Measurements from ENCODE around the gene GSTM3. TPM values are rescaled to one million over a fixed set of nuclear protein-coding genes. Genes with fewer than 3 reads are reported as not detected.

GSTM3 gene
- total RNA-seq, 1 donor from 2014 or later: 8.3 TPM

DNA sequence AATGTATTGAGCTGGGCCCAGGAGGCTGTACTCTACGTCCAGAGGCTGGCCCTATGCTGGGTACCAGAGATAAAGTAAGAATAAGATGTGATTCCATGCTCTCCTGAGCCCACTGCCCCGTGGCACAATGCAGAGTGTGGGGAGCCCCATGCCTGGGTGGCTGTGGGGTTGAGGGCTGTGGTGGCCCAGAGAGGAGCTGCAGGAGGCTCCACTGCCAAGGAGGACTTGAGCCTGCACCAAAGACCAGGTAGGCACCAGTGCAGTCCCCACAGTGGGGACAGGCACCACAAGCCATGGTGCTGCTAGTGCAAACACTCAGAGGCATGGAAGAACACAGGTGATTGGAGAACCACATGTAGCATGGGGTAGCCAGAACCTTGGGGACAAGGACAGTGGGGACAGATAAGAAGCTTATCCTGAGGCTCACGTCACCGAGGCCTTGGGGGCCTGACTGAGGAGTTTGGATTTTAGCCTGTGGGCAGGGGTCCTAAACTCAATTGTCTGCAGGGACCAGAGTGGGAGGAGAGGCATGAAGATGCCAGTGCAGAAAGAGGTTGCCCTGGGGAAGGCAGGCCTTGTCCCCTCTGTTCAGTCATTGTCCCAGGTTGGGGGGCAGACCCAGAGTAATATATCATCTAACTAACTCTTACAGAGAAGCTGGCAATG lies 44.7 kb upstream of the GSTM3 start:
- peaks cover 6% of the 10 kb centered on the region for H3K9me3 Mint-ChIP-seq (ENCODE audit: unreplicated experiment)
- H3K4me3 Mint-ChIP-seq (ENCODE audit: unreplicated experiment): no peak overlapping the region
- no peak for DNase-seq
- peaks cover 6% of the 10 kb centered on the region for H3K36me3 Mint-ChIP-seq (ENCODE audit: unreplicated experiment)
- TF ChIP-seq, protein P1, sequence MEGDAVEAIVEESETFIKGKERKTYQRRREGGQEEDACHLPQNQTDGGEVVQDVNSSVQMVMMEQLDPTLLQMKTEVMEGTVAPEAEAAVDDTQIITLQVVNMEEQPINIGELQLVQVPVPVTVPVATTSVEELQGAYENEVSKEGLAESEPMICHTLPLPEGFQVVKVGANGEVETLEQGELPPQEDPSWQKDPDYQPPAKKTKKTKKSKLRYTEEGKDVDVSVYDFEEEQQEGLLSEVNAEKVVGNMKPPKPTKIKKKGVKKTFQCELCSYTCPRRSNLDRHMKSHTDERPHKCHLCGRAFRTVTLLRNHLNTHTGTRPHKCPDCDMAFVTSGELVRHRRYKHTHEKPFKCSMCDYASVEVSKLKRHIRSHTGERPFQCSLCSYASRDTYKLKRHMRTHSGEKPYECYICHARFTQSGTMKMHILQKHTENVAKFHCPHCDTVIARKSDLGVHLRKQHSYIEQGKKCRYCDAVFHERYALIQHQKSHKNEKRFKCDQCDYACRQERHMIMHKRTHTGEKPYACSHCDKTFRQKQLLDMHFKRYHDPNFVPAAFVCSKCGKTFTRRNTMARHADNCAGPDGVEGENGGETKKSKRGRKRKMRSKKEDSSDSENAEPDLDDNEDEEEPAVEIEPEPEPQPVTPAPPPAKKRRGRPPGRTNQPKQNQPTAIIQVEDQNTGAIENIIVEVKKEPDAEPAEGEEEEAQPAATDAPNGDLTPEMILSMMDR (IDR thresholded peaks at IDR 0.05; ENCODE audit: partially characterized antibody, unreplicated experiment): no peak
- peaks cover 6% of the 10 kb centered on the region for H3K27me3 Mint-ChIP-seq (ENCODE audit: unreplicated experiment)
- no peak overlapping the region for H3K27ac Mint-ChIP-seq (ENCODE audit: unreplicated experiment)
- H3K4me1 Mint-ChIP-seq (ENCODE audit: low read depth, unreplicated experiment): no peaks in the 10 kb centered on the region

DNA sequence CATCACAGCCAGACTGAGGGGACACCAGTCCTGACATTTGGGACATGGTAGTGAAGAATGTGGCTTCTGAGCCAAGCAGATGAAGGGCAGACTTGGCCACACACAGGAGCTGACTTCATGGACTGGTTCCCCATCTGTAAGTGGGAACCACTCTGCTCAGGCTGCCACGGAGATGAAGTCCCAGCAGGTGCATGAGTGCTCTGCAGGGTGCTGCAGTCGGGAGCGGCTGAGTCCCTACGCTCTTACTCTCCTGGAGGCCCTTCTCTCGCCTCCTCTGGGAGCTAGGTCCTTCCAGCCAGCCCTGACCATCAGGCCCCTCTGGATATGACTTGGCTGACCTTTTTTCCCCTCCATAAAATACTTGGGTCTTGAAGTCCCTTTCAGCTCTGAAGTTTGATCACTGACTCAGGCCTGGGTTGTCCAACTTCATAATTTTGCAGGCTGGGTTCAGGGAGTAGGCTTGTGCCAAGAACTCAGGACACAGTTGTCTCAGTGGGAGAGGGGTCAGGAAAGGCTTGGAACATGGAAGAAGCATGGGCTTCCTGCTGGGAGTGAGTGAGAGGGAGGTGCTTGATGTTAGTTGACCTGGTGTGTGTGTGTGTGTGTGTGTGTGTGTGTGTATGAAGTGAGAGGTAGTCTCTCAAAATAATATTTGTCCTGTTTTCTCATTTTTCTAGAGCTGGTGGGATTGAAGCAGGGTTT lies 43.9 kb upstream of the GSTM3 start:
- H3K4me1 Mint-ChIP-seq (ENCODE audit: low read depth, unreplicated experiment): no peaks in the 10 kb centered on the region
- no peak overlapping the region for H3K4me3 Mint-ChIP-seq (ENCODE audit: unreplicated experiment)
- peaks cover 10% of the 10 kb centered on the region for H3K36me3 Mint-ChIP-seq (ENCODE audit: unreplicated experiment)
- peaks cover 6% of the 10 kb centered on the region for H3K9me3 Mint-ChIP-seq (ENCODE audit: unreplicated experiment)
- TF ChIP-seq, protein P1 (IDR thresholded peaks at IDR 0.05; ENCODE audit: partially characterized antibody, unreplicated experiment): no peak
- H3K27me3 Mint-ChIP-seq (ENCODE audit: unreplicated experiment): peaks cover 6% of the 10 kb centered on the region
- no peak for DNase-seq
- no peak overlapping the region for H3K27ac Mint-ChIP-seq (ENCODE audit: unreplicated experiment)

DNA sequence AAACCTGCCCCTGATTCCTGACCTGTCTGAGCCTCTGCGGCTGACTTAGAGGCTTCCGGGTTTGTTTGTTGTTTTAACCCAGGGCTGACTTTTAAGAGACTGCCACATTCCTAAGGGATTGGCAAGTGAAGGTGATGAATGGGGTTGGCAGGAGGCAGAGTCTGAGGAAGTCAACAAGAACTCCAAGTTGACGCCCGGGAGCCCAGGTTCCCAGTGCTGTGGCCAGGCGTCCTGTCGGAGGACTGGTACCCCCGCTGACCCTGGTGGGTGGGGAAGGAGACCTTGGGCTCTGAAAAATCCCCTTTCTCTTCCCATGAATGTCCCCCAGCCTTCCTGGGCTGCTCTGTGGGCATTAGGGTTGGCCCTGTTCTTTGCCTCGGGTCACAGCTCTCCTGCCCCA lies 42.6 kb upstream of the GSTM3 start:
- peaks cover 4% of the 10 kb centered on the region for H3K9me3 Mint-ChIP-seq (ENCODE audit: unreplicated experiment)
- TF ChIP-seq, protein P1 (IDR thresholded peaks at IDR 0.05; ENCODE audit: partially characterized antibody, unreplicated experiment): no peak
- H3K27ac Mint-ChIP-seq (ENCODE audit: unreplicated experiment): no peak overlapping the region
- no peak for DNase-seq
- no peaks in the 10 kb centered on the region for H3K4me1 Mint-ChIP-seq (ENCODE audit: low read depth, unreplicated experiment)
- H3K36me3 Mint-ChIP-seq (ENCODE audit: unreplicated experiment): peaks cover 10% of the 10 kb centered on the region
- H3K27me3 Mint-ChIP-seq (ENCODE audit: unreplicated experiment): peaks cover 4% of the 10 kb centered on the region
- no peak overlapping the region for H3K4me3 Mint-ChIP-seq (ENCODE audit: unreplicated experiment)

DNA sequence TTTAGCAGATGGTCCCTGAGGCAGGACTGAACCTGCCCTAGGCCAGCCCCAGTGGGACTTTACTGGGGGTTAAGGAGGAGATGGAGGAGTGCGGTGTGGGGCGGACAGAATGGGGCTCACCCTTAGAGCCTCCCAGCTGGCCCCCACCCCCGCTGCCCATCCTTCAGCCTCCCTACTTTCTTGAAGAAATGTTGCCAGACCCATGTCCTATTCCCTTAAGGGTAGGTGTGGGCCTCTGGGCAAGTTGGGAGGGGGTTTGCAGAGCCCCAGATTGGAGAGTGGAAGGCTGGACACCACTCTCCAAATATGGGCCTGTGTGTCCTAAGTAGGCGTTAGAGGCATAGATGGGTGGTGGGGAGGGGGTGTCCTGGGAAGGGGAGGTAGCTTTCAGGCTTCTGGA lies 42.1 kb upstream of the GSTM3 start:
- H3K27me3 Mint-ChIP-seq (ENCODE audit: unreplicated experiment): peaks cover 4% of the 10 kb centered on the region
- no peak overlapping the region for H3K27ac Mint-ChIP-seq (ENCODE audit: unreplicated experiment)
- H3K4me3 Mint-ChIP-seq (ENCODE audit: unreplicated experiment): no peak overlapping the region
- H3K36me3 Mint-ChIP-seq (ENCODE audit: unreplicated experiment): peaks cover 10% of the 10 kb centered on the region
- H3K4me1 Mint-ChIP-seq (ENCODE audit: low read depth, unreplicated experiment): no peaks in the 10 kb centered on the region
- DNase-seq: no peak
- peaks cover 4% of the 10 kb centered on the region for H3K9me3 Mint-ChIP-seq (ENCODE audit: unreplicated experiment)
- TF ChIP-seq, protein P1 (IDR thresholded peaks at IDR 0.05; ENCODE audit: partially characterized antibody, unreplicated experiment): no peak

DNA sequence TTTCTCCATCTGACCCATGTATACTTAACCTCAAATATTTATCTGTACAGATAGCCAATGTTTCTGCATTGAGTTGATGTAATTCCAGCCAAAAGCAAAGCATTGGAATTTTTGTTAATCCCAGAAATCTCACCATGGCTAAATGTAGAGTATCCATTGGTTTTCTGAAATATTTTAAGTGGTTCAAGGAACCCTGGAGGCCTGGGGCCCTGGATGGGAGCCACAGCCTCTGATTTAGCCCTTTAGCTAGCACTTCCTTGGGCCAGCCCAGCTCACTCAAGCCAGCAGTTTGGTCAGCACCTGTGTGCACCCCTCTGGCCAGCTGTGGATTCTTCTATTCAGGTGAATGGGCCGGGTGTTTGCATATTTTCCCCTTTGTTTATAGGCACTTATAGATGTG lies 41.7 kb upstream of the GSTM3 start:
- TF ChIP-seq, protein P1 (IDR thresholded peaks at IDR 0.05; ENCODE audit: partially characterized antibody, unreplicated experiment): no peak
- Mint-ChIP-seq H3K4me3 (ENCODE audit: unreplicated experiment) (no peak overlapping the region), H3K36me3 (ENCODE audit: unreplicated experiment) (peaks cover 10% of the 10 kb centered on the region), H3K27ac (ENCODE audit: unreplicated experiment) (no peak overlapping the region), H3K27me3 (ENCODE audit: unreplicated experiment) (peaks cover 4% of the 10 kb centered on the region), H3K9me3 (ENCODE audit: unreplicated experiment) (peaks cover 2% of the 10 kb centered on the region), H3K4me1 (ENCODE audit: low read depth, unreplicated experiment) (no peaks in the 10 kb centered on the region)
- DNase-seq: no peak
